Subcutaneous abdominal adipose tissue (tissue), 5 donors: ENCODE results near the gene CYP3A4.

Experiments used
- H3K27ac ChIP-seq: one replicate; pipeline ENCODE4 v1.7.0; 2013; ENCODE audit warnings: low read depth, mild to moderate bottlenecking, inconsistent platforms, low read length, moderate library complexity
- H3K27me3 ChIP-seq, 5 donors: one replicate each; pipeline ENCODE4 v1.7.0; 2013; ENCODE audit warnings: low read length in 5 of 5, inconsistent platforms in 1 of 5; ENCODE audit not compliant: control insufficient read depth in 5 of 5, insufficient read depth in 4 of 5
- H3K36me3 ChIP-seq, 5 donors: one replicate each; pipeline ENCODE4 v1.7.0; 2013; ENCODE audit warnings: low read length in 5 of 5; ENCODE audit not compliant: control insufficient read depth in 5 of 5, insufficient read depth in 5 of 5
- H3K4me1 ChIP-seq, 5 donors: one replicate each; pipeline ENCODE4 v1.7.0; 2013; ENCODE audit warnings: low read length in 5 of 5, mild to moderate bottlenecking in 3 of 5, moderate library complexity in 1 of 5; ENCODE audit not compliant: control insufficient read depth in 5 of 5, insufficient read depth in 5 of 5
- H3K4me3 ChIP-seq, 5 donors: one replicate each; pipeline ENCODE4 v1.7.0; 2013; ENCODE audit warnings: low read length in 5 of 5, low read depth in 1 of 5
- H3K9ac ChIP-seq, 5 donors: one replicate each; pipeline ENCODE4 v1.7.0; 2013; ENCODE audit warnings: low read length in 5 of 5, mild to moderate bottlenecking in 4 of 5, moderate library complexity in 3 of 5
- H3K9me3 ChIP-seq, 5 donors: one replicate each; pipeline ENCODE4 v1.7.0; 2013; ENCODE audit warnings: low read length in 5 of 5; ENCODE audit not compliant: control insufficient read depth in 5 of 5
- donor health status: healthy.
- donor health status: healthy.
- donor health status: healthy.
- donor health status: healthy.
- donor health status: healthy.

Gene CYP3A4

DNA sequence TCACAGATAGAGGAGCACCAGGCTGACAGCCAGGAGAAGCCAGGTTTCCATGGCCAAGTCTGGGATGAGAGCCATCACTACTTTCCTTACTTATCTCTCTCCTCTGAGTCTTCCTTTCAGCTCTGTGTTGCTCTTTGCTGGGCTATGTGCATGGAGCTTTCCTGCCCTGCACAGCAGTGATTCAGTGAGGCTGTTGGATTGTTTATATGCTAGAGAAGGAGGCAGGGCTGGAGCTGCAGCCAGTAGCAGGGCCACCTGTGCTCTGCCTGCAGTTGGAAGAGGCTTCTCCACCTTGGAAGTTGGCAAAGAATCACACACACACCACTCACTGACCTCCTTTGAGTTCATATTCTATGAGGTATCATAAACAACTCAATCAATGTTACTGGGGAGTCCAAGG lies at the start of gene CYP3A4:
CYP3A4 (minus strand) TSS at position 178 of the 400 bp plus-strand sequence; CDS start at position 75, 103 bp downstream.
- no peaks in the 10 kb centered on the region for H3K27me3 ChIP-seq
- H3K9ac ChIP-seq = no peak within 1 kb of the TSS
- H3K27ac ChIP-seq = no peak within 1 kb of the TSS
- H3K4me3 ChIP-seq = no peak within 1 kb of the TSS
- no peaks in the 10 kb centered on the region for H3K4me1 ChIP-seq
- no peaks in the 10 kb centered on the region for H3K9me3 ChIP-seq
- H3K36me3 ChIP-seq = no peaks in the 10 kb centered on the region

GRCh38 chr7:99833289-99833877 lies 49.4 kb upstream of the CYP3A4 start:
- no peak overlapping the region for H3K27ac ChIP-seq
- no peak overlapping the region for H3K4me3 ChIP-seq
- H3K9me3 ChIP-seq = no peaks in the 10 kb centered on the region
- H3K27me3 ChIP-seq = no peaks in the 10 kb centered on the region
- H3K9ac ChIP-seq = no peak overlapping the region
- no peaks in the 10 kb centered on the region for H3K36me3 ChIP-seq
- peaks cover 0 to 30% (median 9%) of the 10 kb centered on the region in 5 donors for H3K4me1 ChIP-seq

DNA sequence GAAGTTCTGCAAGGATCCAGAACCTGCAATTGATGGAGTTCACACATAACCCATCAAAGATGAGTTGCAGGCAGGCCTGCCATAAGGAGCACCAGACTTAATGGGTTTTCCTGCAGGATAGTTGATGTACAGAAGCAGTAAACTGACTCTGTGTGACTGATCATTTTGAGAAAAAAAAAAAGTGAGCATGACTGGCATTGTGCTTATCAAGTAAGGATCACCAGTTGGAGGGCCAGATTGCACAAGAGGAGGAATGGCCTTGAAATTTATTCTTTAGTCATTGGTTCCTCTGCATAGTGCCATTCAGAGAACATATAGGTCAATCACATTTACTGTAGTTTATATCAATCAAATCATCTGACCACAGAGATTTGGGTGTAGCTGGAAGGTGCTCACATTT lies 47.6 kb upstream of the CYP3A4 start:
- peaks cover 0 to 36% (median 9%) of the 10 kb centered on the region in 5 donors for H3K4me1 ChIP-seq
- no peaks in the 10 kb centered on the region for H3K9me3 ChIP-seq
- H3K9ac ChIP-seq = no peak overlapping the region
- H3K27me3 ChIP-seq = no peaks in the 10 kb centered on the region
- no peak overlapping the region for H3K4me3 ChIP-seq
- no peaks in the 10 kb centered on the region for H3K36me3 ChIP-seq
- H3K27ac ChIP-seq = no peak overlapping the region

DNA sequence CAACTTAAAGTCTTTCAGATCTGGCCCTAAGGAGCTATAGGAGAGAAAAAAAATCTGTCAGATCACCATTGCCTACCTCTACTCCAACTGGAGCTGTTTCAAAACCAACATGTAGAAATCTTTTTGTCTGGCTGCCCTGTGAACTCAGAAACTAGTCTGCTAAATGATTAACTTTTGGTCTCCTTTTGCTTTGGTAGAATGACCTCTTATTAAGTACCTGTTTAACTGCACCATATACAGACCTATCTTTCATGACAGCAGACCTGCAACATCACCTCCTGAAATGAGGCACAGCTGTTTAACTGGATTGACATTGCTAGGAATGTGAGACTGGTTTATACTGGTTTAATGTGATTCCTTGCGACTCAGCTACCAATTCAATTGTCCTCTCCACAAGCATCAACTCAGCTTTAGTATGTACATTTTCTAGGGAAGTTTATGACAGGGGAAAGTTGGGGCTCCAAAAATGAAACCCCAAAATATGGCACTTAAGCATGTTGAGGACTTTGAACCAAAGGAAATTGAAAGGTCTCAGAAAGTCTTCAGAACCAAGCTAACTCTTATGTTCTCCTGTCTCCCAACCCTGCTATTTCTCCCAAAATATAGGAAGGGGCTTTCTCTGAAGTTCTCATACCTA lies 45.7 kb upstream of the CYP3A4 start:
- Histone ChIP-seq H3K27me3 (no peaks in the 10 kb centered on the region), H3K27ac (peak overlapping the region; percentile 58), H3K36me3 (no peaks in the 10 kb centered on the region), H3K4me1 (peaks cover 0 to 47% (median 13%) of the 10 kb centered on the region in 5 donors), H3K4me3 (no peak overlapping the region), H3K9ac (no peak overlapping the region), H3K9me3 (no peaks in the 10 kb centered on the region)

- Histone ChIP-seq H3K4me1 (peaks cover 0 to 48% (median 21%) of the 10 kb centered on the region in 5 donors), H3K9ac (no peak overlapping the region), H3K36me3 (no peaks in the 10 kb centered on the region), H3K9me3 (no peaks in the 10 kb centered on the region), H3K27ac (peak overlapping the region; percentile 58), H3K4me3 (no peak overlapping the region), H3K27me3 (no peaks in the 10 kb centered on the region)
Measured at GRCh38 chr7:99828811-99829210, 44.8 kb upstream of the CYP3A4 start.

- Histone ChIP-seq H3K4me3 (no peak overlapping the region), H3K27me3 (no peaks in the 10 kb centered on the region), H3K9ac (no peak overlapping the region), H3K9me3 (no peaks in the 10 kb centered on the region), H3K27ac (no peak overlapping the region), H3K4me1 (peaks cover 0 to 60% (median 30%) of the 10 kb centered on the region in 5 donors), H3K36me3 (no peaks in the 10 kb centered on the region)
Measured at GRCh38 chr7:99827040-99827778, 43.2 kb upstream of the CYP3A4 start.

DNA sequence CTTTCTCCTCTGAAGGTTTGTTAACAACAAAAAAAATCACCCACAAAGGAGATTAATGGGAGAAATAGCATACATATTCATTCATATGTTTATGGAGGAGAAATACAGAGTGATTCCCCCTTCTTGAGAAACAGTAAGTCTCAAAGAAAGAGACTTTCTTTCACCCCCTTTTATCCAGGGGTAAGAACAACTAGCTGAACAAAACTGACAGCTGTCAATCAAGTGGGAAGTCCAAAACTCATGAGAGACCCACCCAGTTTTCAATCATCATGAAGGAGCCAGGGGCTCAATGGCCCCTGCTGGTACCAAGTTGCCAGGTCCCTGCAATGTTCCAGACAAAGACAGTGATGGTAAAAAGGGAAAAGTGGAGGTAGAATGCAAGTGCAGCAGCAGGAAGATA lies 41.9 kb upstream of the CYP3A4 start:
- peak overlapping the region; percentile 37 for H3K27ac ChIP-seq

DNA sequence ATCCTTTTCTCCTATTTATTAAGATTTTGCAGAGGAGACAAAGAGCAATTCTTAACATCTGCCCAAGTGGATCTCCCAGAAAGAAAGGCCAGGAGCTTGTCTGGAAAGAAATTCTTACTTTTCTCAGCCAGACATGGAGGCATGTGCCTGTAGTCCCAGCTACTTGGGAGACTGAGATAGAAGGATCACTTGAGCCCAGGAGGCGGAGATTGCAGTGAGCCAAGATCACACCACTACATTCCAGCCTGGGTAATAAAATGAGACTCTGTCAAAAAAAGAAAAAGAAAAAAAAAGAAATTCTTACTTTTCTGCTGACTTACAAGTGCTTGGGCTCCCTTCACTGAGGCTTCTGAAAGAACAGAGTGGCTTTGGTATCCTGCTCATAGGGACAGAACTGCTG lies 41.5 kb upstream of the CYP3A4 start:
- Histone ChIP-seq H3K9ac (no peak overlapping the region), H3K27me3 (no peaks in the 10 kb centered on the region), H3K4me1 (peaks cover 0 to 63% (median 30%) of the 10 kb centered on the region in 5 donors), H3K9me3 (no peaks in the 10 kb centered on the region), H3K27ac (peak overlapping the region; percentile 37), H3K36me3 (no peaks in the 10 kb centered on the region), H3K4me3 (no peak overlapping the region)

More for the DNA sequence above, 41.9 kb upstream of the CYP3A4 start:
- no peaks in the 10 kb centered on the region for H3K36me3 ChIP-seq
- peaks cover 0 to 63% (median 30%) of the 10 kb centered on the region in 5 donors for H3K4me1 ChIP-seq
- no peak overlapping the region for H3K9ac ChIP-seq
- no peaks in the 10 kb centered on the region for H3K27me3 ChIP-seq
- H3K9me3 ChIP-seq = no peaks in the 10 kb centered on the region
- no peak overlapping the region for H3K4me3 ChIP-seq

GRCh38 chr7:99824091-99824490 lies 40.1 kb upstream of the CYP3A4 start:
- Histone ChIP-seq H3K4me1 (peaks cover 0 to 50% (median 24%) of the 10 kb centered on the region in 5 donors), H3K4me3 (no peak overlapping the region)

More at GRCh38 chr7:99824091-99824490, 40.1 kb upstream of the CYP3A4 start:
- Histone ChIP-seq H3K9me3 (no peaks in the 10 kb centered on the region), H3K36me3 (no peaks in the 10 kb centered on the region), H3K9ac (no peak overlapping the region), H3K27me3 (no peaks in the 10 kb centered on the region), H3K27ac (no peak overlapping the region)
